ENCODE data around the gene SNIP1. TPM values are rescaled to one million over a fixed set of nuclear protein-coding genes. Genes with fewer than 3 reads are reported as not detected.

The SNIP1 gene
- total RNA-seq (10 to 100 TPM; 11.6 to 22.4 (median 16.5) TPM), polyA plus RNA-seq (10 to 100 TPM in 1 of 3 donors, 1 to 10 TPM in 2; 4.0 to 11.2 (median 5.6) TPM)
- long read RNA-seq, donor 1, partial matches to known transcripts = 15 of 18 reads
- long read RNA-seq, donor 1, other reads (novel, unspliced or antisense) = 0 of 18 reads
- long read RNA-seq, donor 2, full-length matches to known transcripts = 4 of 4 reads
- long read RNA-seq, donor 2, partial matches to known transcripts = 0 of 4 reads
- long read RNA-seq, donor 2, other reads (novel, unspliced or antisense) = 0 of 4 reads
- long read RNA-seq, donor 3, full-length matches to known transcripts = 2 of 2 reads
- long read RNA-seq, donor 3, partial matches to known transcripts = 0 of 2 reads
- long read RNA-seq, donor 3, other reads (novel, unspliced or antisense) = 0 of 2 reads
- long read RNA-seq, donor 4, partial matches to known transcripts = 0 of 1 reads
- long read RNA-seq, donor 4, other reads (novel, unspliced or antisense) = 1 of 1 reads
- long read RNA-seq, donor 5, full-length matches to known transcripts = 3 of 3 reads
- long read RNA-seq, donor 5, partial matches to known transcripts = 0 of 3 reads
- long read RNA-seq, donor 5, other reads (novel, unspliced or antisense) = 0 of 3 reads
- long read RNA-seq, donor 6, full-length matches to known transcripts = 1 of 4 reads
- long read RNA-seq, donor 6, partial matches to known transcripts = 0 of 4 reads
- long read RNA-seq, donor 6, other reads (novel, unspliced or antisense) = 3 of 4 reads
- long read RNA-seq, donor 7, partial matches to known transcripts = 0 of 1 reads
- long read RNA-seq, donor 7, other reads (novel, unspliced or antisense) = 0 of 1 reads
- long read RNA-seq, donor 8, full-length matches to known transcripts = 4 of 4 reads
- long read RNA-seq, donor 8, partial matches to known transcripts = 0 of 4 reads
- long read RNA-seq, donor 8, other reads (novel, unspliced or antisense) = 0 of 4 reads
- long read RNA-seq, donor 9, partial matches to known transcripts = 0 of 2 reads
- long read RNA-seq, donor 9, other reads (novel, unspliced or antisense) = 0 of 2 reads
- long read RNA-seq, donor 10, full-length matches to known transcripts = 1 of 12 reads
- long read RNA-seq, donor 10, partial matches to known transcripts = 11 of 12 reads
- long read RNA-seq, donor 10, other reads (novel, unspliced or antisense) = 0 of 12 reads

GRCh38 chr1:37553927-37554808, at the start of gene SNIP1:
SNIP1 (minus strand) TSS chr1:37554293; CDS start chr1:37554229, 64 bp downstream.
- Histone ChIP-seq H3K4me3 (peak within 1 kb of the TSS; percentile 62 to 99 (median 91)), H3K9me3 (replicated peaks in 1 of 3) (no peaks in the 10 kb centered on the region), H3K36me3 (replicated peaks in 1 of 2) (peaks cover 3 to 9% of the 10 kb centered on the region in 2 donors), H3K4me1 (replicated peaks in 1 of 2) (peaks cover 23 to 30% of the 10 kb centered on the region in 2 donors), H3K27ac (peak within 1 kb of the TSS; percentile 71 to 97 (median 80)), H3K27me3 (no peaks in the 10 kb centered on the region)
- DNase-seq = peak; percentile 93 to 98 (median 95)
- intact Hi-C loops (cut with DNase I) = no loop called here
- TF ChIP-seq CTCF (IDR thresholded peaks at IDR 0.05) (peak in 1 of 6 experiments; percentile 2), POLR2A (IDR thresholded peaks at IDR 0.05) (peak; percentile 35 to 84)
- 13 to 33% (median 15%) methylated on average over 22 to 54 of the region's 54 CpGs for WGBS, 4 donors

GRCh38 chr1:37602750-37603694, 48.9 kb upstream of the SNIP1 start:
- Histone ChIP-seq H3K27me3 (no peaks in the 10 kb centered on the region), H3K9me3 (replicated peaks in 1 of 3) (no peaks in the 10 kb centered on the region), H3K4me3 (no peak overlapping the region), H3K27ac (no peak overlapping the region), H3K36me3 (replicated peaks in 1 of 2) (no peaks in the 10 kb centered on the region), H3K4me1 (replicated peaks in 1 of 2) (peaks cover 0 to 3% of the 10 kb centered on the region in 2 donors)
- DNase-seq = peak in 5 of 7 donors; percentile 22 to 42 (median 25)
- no peak for TF ChIP-seq POLR2A (IDR thresholded peaks at IDR 0.05)
- TF ChIP-seq CTCF (IDR thresholded peaks at IDR 0.05) = peak; percentile 33 to 63 (median 50)
- 16 to 28% (median 20%) methylated on average over 8 of the region's 8 CpGs for WGBS, 4 donors
- intact Hi-C loops (cut with DNase I) = no loop called here

- Histone ChIP-seq H3K36me3 (replicated peaks in 1 of 2) (no peaks in the 10 kb centered on the region), H3K4me1 (replicated peaks in 1 of 2) (peaks cover 3 to 4% of the 10 kb centered on the region in 2 donors), H3K9me3 (replicated peaks in 1 of 3) (no peaks in the 10 kb centered on the region), H3K27ac (no peak overlapping the region), H3K27me3 (no peaks in the 10 kb centered on the region), H3K4me3 (no peak overlapping the region)
- TF ChIP-seq CTCF (IDR thresholded peaks at IDR 0.05) (no peak), POLR2A (IDR thresholded peaks at IDR 0.05) (no peak)
- intact Hi-C loops (cut with DNase I) = no loop called here
- no peak for DNase-seq
Measured at GRCh38 chr1:37601441-37601840, 47.3 kb upstream of the SNIP1 start.
